Common myeloid progenitor, CD34-positive (primary cell): ENCODE data around the gene PTPRK.
"Not testable (repeated sequence)": the region's sequence is repeated elsewhere in the genome, so short reads cannot be mapped to it uniquely, and the experiment has no call there.

ENCODE experiments used
- CTCF ChIA-PET: fragments of 350-600 bp; sonication (Branson Sonifier 250); formaldehyde crosslinking; loops from one replicate; lab custom pipeline; 2021; ENCODE audit warnings: antibody characterized with exemption; lab: Charles Lee
- POLR2A ChIA-PET: fragments of 350-600 bp; sonication (Branson Sonifier 250); formaldehyde crosslinking; loops from one replicate; lab custom pipeline; 2021; ENCODE audit warnings: antibody characterized with exemption; lab: Charles Lee
- DNase-seq, 3 donors: peaks; one replicate each; pipeline versions ENCODE4 v3.0.0 to v3.0.0-alpha.2; 2013
- H3K27ac ChIP-seq, 2 experiments: 1 replicate in 1 of 2; 2 replicates in 1 of 2; pipeline ENCODE4 v1.7.0; 2013; ENCODE audit warnings: inconsistent platforms in 2 of 2, low read length in 2 of 2, mild to moderate bottlenecking in 2 of 2, low read depth in 1 of 2, moderate library complexity in 1 of 2; ENCODE audit not compliant: severe bottlenecking in 2 of 2, insufficient read depth in 1 of 2, poor library complexity in 1 of 2
- H3K27me3 ChIP-seq, 5 experiments: replicated peaks in 2 of 5; 1 replicate in 3 of 5; 2 replicates in 2 of 5; pipeline versions ENCODE4 v1.6.1 to v1.7.0; 2013; ENCODE audit warnings: low read length in 4 of 5, mild to moderate bottlenecking in 2 of 5, moderate library complexity in 2 of 5, inconsistent platforms in 1 of 5; ENCODE audit not compliant: insufficient read depth in 5 of 5, control insufficient read depth in 4 of 5
- H3K36me3 ChIP-seq, 4 experiments: 1 replicate in 2 of 4; 2 replicates in 2 of 4; pipeline versions ENCODE4 v1.6.1 to v1.7.0; 2013; ENCODE audit warnings: low read length in 3 of 4, control low read depth in 1 of 4, mild to moderate bottlenecking in 1 of 4; ENCODE audit not compliant: control insufficient read depth in 4 of 4, insufficient read depth in 4 of 4
- H3K4me1 ChIP-seq, 4 experiments: 1 replicate in 3 of 4; 2 replicates in 1 of 4; pipeline versions ENCODE4 v1.6.1 to v1.7.1; 2013; ENCODE audit warnings: low read length in 3 of 4, mild to moderate bottlenecking in 3 of 4, control low read depth in 1 of 4, inconsistent platforms in 1 of 4, moderate library complexity in 1 of 4; ENCODE audit not compliant: control insufficient read depth in 4 of 4, insufficient read depth in 4 of 4; ENCODE audit errors: control extremely low read depth in 1 of 4
- H3K4me3 ChIP-seq, 7 experiments: 1 replicate in 4 of 7; 2 replicates in 3 of 7; pipeline versions ENCODE4 v1.5.1 to v1.7.0; 2013; ENCODE audit warnings: mild to moderate bottlenecking in 7 of 7, low read length in 6 of 7, moderate library complexity in 6 of 7, inconsistent platforms in 2 of 7, low read depth in 2 of 7, control low read depth in 1 of 7; ENCODE audit not compliant: insufficient read depth in 4 of 7, control insufficient read depth in 1 of 7; ENCODE audit errors: extremely low read depth in 1 of 7
- H3K9me3 ChIP-seq, 5 experiments: 1 replicate in 4 of 5; 2 replicates in 1 of 5; pipeline versions ENCODE4 v1.6.1 to v1.7.1; 2013; ENCODE audit warnings: low read length in 4 of 5, mild to moderate bottlenecking in 2 of 5, inconsistent platforms in 1 of 5, low read depth in 1 of 5, moderate library complexity in 1 of 5; ENCODE audit not compliant: control insufficient read depth in 4 of 5, insufficient read depth in 2 of 5; ENCODE audit errors: control extremely low read depth in 1 of 5
- whole genome bisulfite sequencing: methylation state at CpG from one replicate; pipeline ENCODE4 v1.1.5; 2013; ENCODE audit not compliant: insufficient coverage; 5-methylcytosine and 5-hydroxymethylcytosine counted together

Gene PTPRK

GRCh38 chr6:127978185-127978584, 542.2 kb downstream of the PTPRK start:
- H3K9me3 ChIP-seq, H3K4me3 ChIP-seq, H3K36me3 ChIP-seq, H3K27me3 ChIP-seq, H3K27ac ChIP-seq, CTCF ChIA-PET, POLR2A ChIA-PET, H3K4me1 ChIP-seq: not testable (repeated sequence)
- WGBS: no CpG with 5 or more reads among the region's 2 CpGs
- peak; percentile 1 to 66 (median 57) for DNase-seq

- WGBS: no CpG with 5 or more reads among the region's 4 CpGs
- H3K27ac ChIP-seq: no peak overlapping the region
- ChIA-PET CTCF (no interaction called here), POLR2A (no interaction called here)
- H3K4me1 ChIP-seq: peaks cover 0 to 5% (median 0%) of the 10 kb centered on the region in 4 experiments
- no peaks in the 10 kb centered on the region for H3K27me3 ChIP-seq
- no peak for DNase-seq
- no peaks in the 10 kb centered on the region for H3K36me3 ChIP-seq
- no peaks in the 10 kb centered on the region for H3K9me3 ChIP-seq
- no peak overlapping the region for H3K4me3 ChIP-seq
These were observed 543.6 kb downstream of the PTPRK start for GRCh38 chr6:127976796-127977195.

- no peak overlapping the region for H3K4me3 ChIP-seq
- CTCF ChIA-PET: no interaction called here
- no peaks in the 10 kb centered on the region for H3K9me3 ChIP-seq
- 93% methylated on average over 3 of the region's 3 CpGs for WGBS
- no peak for DNase-seq
- no peaks in the 10 kb centered on the region for H3K27me3 ChIP-seq
- no peaks in the 10 kb centered on the region for H3K36me3 ChIP-seq
- POLR2A ChIA-PET: no interaction called here
- no peak overlapping the region for H3K27ac ChIP-seq
- peaks cover 0 to 5% (median 0%) of the 10 kb centered on the region in 4 experiments for H3K4me1 ChIP-seq
These were observed 544.3 kb downstream of the PTPRK start for GRCh38 chr6:127976111-127976510.

GRCh38 chr6:127972815-127973214, 547.6 kb downstream of the PTPRK start:
- Histone ChIP-seq H3K4me3 (no peak overlapping the region), H3K4me1 (peaks cover 0 to 5% (median 0%) of the 10 kb centered on the region in 4 experiments), H3K9me3 (peaks cover 0 to 1% (median 0%) of the 10 kb centered on the region in 5 experiments), H3K27ac (no peak overlapping the region), H3K27me3 (no peaks in the 10 kb centered on the region), H3K36me3 (no peaks in the 10 kb centered on the region)
- WGBS: 100% methylated on average over 4 of the region's 8 CpGs
- ChIA-PET CTCF (no interaction called here), POLR2A (no interaction called here)
- no peak for DNase-seq

GRCh38 chr6:127971945-127972391, 548.4 kb downstream of the PTPRK start:
- peaks cover 0 to 2% (median 0%) of the 10 kb centered on the region in 5 experiments for H3K9me3 ChIP-seq
- no peaks in the 10 kb centered on the region for H3K27me3 ChIP-seq
- H3K27ac ChIP-seq: no peak overlapping the region
- peaks cover 0 to 5% (median 0%) of the 10 kb centered on the region in 4 experiments for H3K4me1 ChIP-seq
- 57% methylated on average over 1 of the region's 4 CpGs for WGBS
- no peak overlapping the region for H3K4me3 ChIP-seq
- peak in 2 of 3 donors; percentile 23 to 37 for DNase-seq
- H3K36me3 ChIP-seq: no peaks in the 10 kb centered on the region
- ChIA-PET POLR2A (no interaction called here), CTCF (no interaction called here)

- no peak for DNase-seq
- WGBS: 80% methylated on average over 1 of the region's 2 CpGs
- Histone ChIP-seq H3K27me3 (no peaks in the 10 kb centered on the region), H3K9me3 (peaks cover 0 to 2% (median 0%) of the 10 kb centered on the region in 5 experiments), H3K36me3 (no peaks in the 10 kb centered on the region), H3K4me3 (no peak overlapping the region), H3K4me1 (peaks cover 0 to 5% (median 0%) of the 10 kb centered on the region in 4 experiments), H3K27ac (no peak overlapping the region)
- ChIA-PET CTCF (no interaction called here), POLR2A (interaction anchor here (0.6 kb wide), 1 partner anchor 10 kb away, joined by 4 read pairs; no protein-coding TSS in a partner anchor)
These were observed 549.0 kb downstream of the PTPRK start for GRCh38 chr6:127971386-127971785.

- Histone ChIP-seq H3K4me1 (peaks cover 0 to 5% (median 0%) of the 10 kb centered on the region in 4 experiments), H3K4me3 (no peak overlapping the region), H3K27me3 (no peaks in the 10 kb centered on the region), H3K36me3 (no peaks in the 10 kb centered on the region), H3K27ac (no peak overlapping the region), H3K9me3 (peaks cover 0 to 2% (median 0%) of the 10 kb centered on the region in 5 experiments)
- no peak for DNase-seq
- POLR2A ChIA-PET: no interaction called here
- WGBS: no CpG with 5 or more reads among the region's 3 CpGs
- CTCF ChIA-PET: interaction anchor here (1.1 to 1.9 kb wide), 3 partner anchors 10 to 19 kb away, joined by 3 to 6 read pairs (median 3); no protein-coding TSS in a partner anchor
These were observed 550.7 kb downstream of the PTPRK start for GRCh38 chr6:127969701-127970100.
